OCI-LY1 (cell line): ENCODE results near the gene RAB3D.

ENCODE experiments used
- H2AFZ ChIP-seq: fragments of 200-600 bp; sonication (generic), shearing (Covaris generic); 2 replicates; pipeline ENCODE4 v1.6.0; 2014; ENCODE audit warnings: antibody characterized with exemption, mild to moderate bottlenecking, low read length
- H3F3A ChIP-seq: fragments of 200-600 bp; sonication (generic), shearing (Covaris generic); 2 replicates; pipeline ENCODE4 v1.6.0; 2014; ENCODE audit warnings: mild to moderate bottlenecking, antibody characterized with exemption, low read length, moderate library complexity; ENCODE audit not compliant: insufficient read depth
- H3K27ac ChIP-seq: fragments of 200-600 bp; sonication (generic); 2 replicates; pipeline ENCODE4 v1.5.1; 2014; ENCODE audit warnings: low read length, mixed run types, mild to moderate bottlenecking, low read depth; ENCODE audit not compliant: poor library complexity, severe bottlenecking
- H3K27me3 ChIP-seq: fragments of 200-600 bp; sonication (generic); 2 replicates; pipeline ENCODE4 v1.6.0; 2014; ENCODE audit warnings: antibody characterized with exemption, mild to moderate bottlenecking, low read length, moderate library complexity; ENCODE audit not compliant: insufficient read depth
- H3K36me3 ChIP-seq: fragments of 200-600 bp; sonication (generic); 2 replicates; pipeline ENCODE4 v1.6.1; 2014; ENCODE audit warnings: mild to moderate bottlenecking, antibody characterized with exemption, low read length, moderate library complexity, mixed read lengths; ENCODE audit not compliant: insufficient read depth
- H3K4me1 ChIP-seq: fragments of 200-600 bp; sonication (generic); 2 replicates; pipeline ENCODE4 v1.5.1; 2014; ENCODE audit warnings: mild to moderate bottlenecking, low read length, moderate library complexity; ENCODE audit not compliant: insufficient read depth, severe bottlenecking
- H3K4me2 ChIP-seq: fragments of 200-600 bp; sonication (generic), shearing (Covaris generic); 2 replicates; pipeline ENCODE4 v1.6.1; 2014; ENCODE audit warnings: low read length
- H3K4me3 ChIP-seq: fragments of 200-600 bp; sonication (generic); 2 replicates; pipeline ENCODE4 v1.5.1; 2014; ENCODE audit warnings: low read length, low read depth, mild to moderate bottlenecking, mixed read lengths; ENCODE audit not compliant: poor library complexity, severe bottlenecking
- H3K79me2 ChIP-seq: fragments of 200-600 bp; shearing (Covaris generic); 2 replicates; pipeline ENCODE4 v1.6.1; 2016; ENCODE audit warnings: mixed run types, low read length, mixed read lengths; ENCODE audit not compliant: insufficient read depth
- H3K9ac ChIP-seq: fragments of 200-600 bp; sonication (generic), shearing (Covaris generic); 2 replicates; pipeline ENCODE4 v1.6.1; 2014; ENCODE audit warnings: mild to moderate bottlenecking, low read length, mixed read lengths
- H3K9me2 ChIP-seq: fragments of 200-600 bp; sonication (generic), shearing (Covaris generic); 2 replicates; pipeline ENCODE4 v1.6.1; 2014; ENCODE audit warnings: low read depth, mild to moderate bottlenecking, low read length, mixed read lengths
- H3K9me3 ChIP-seq: fragments of 200-600 bp; shearing (Covaris generic); 2 replicates; pipeline ENCODE4 v1.6.1; 2014; ENCODE audit warnings: low read length, mixed read lengths
- H4K20me1 ChIP-seq: fragments of 200-600 bp; sonication (generic), shearing (Covaris generic); 2 replicates; pipeline ENCODE4 v1.6.0; 2016; ENCODE audit warnings: mild to moderate bottlenecking, low read length; ENCODE audit not compliant: insufficient read depth
- EZH2 ChIP-seq: fragments of 200-600 bp; sonication (generic), shearing (Covaris generic); IDR thresholded peaks from 2 replicates; pipeline ENCODE4 v1.8.0; 2017; ENCODE audit warnings: borderline replicate concordance, mixed run types, mild to moderate bottlenecking, antibody characterized with exemption, low read length, moderate library complexity, mixed read lengths
- TF ChIP-seq, protein P1 (sequence below): fragments of 200-600 bp; sonication (generic), shearing (Covaris generic); IDR thresholded peaks from 2 replicates; pipeline ENCODE4 v1.5.1; 2017; ENCODE audit warnings: mild to moderate bottlenecking, antibody characterized with exemption, low read length, moderate library complexity, mixed read lengths

The RAB3D gene

GRCh38 chr19:11338569-11339253, 746 bp downstream of the RAB3D start:
- Histone ChIP-seq H3K9me2 (no peaks in the 10 kb centered on the region), H3K4me3 (peak overlapping the region; percentile 66), H3K4me1 (peaks cover 6% of the 10 kb centered on the region), H3K27me3 (no peaks in the 10 kb centered on the region), H3K36me3 (peaks cover 21% of the 10 kb centered on the region), H3K79me2 (no peaks in the 10 kb centered on the region), H3K4me2 (peak overlapping the region; percentile 71), H4K20me1 (no peaks in the 10 kb centered on the region), H3K9ac (peak overlapping the region; percentile 65; the same call in 1 of the 2 replicates), H3K27ac (no peak overlapping the region), H3F3A (no peaks in the 10 kb centered on the region), H2AFZ (no peak overlapping the region), H3K9me3 (no peaks in the 10 kb centered on the region)
- no peak for TF ChIP-seq EZH2
- TF ChIP-seq, protein P1, sequence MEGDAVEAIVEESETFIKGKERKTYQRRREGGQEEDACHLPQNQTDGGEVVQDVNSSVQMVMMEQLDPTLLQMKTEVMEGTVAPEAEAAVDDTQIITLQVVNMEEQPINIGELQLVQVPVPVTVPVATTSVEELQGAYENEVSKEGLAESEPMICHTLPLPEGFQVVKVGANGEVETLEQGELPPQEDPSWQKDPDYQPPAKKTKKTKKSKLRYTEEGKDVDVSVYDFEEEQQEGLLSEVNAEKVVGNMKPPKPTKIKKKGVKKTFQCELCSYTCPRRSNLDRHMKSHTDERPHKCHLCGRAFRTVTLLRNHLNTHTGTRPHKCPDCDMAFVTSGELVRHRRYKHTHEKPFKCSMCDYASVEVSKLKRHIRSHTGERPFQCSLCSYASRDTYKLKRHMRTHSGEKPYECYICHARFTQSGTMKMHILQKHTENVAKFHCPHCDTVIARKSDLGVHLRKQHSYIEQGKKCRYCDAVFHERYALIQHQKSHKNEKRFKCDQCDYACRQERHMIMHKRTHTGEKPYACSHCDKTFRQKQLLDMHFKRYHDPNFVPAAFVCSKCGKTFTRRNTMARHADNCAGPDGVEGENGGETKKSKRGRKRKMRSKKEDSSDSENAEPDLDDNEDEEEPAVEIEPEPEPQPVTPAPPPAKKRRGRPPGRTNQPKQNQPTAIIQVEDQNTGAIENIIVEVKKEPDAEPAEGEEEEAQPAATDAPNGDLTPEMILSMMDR: no peak

DNA sequence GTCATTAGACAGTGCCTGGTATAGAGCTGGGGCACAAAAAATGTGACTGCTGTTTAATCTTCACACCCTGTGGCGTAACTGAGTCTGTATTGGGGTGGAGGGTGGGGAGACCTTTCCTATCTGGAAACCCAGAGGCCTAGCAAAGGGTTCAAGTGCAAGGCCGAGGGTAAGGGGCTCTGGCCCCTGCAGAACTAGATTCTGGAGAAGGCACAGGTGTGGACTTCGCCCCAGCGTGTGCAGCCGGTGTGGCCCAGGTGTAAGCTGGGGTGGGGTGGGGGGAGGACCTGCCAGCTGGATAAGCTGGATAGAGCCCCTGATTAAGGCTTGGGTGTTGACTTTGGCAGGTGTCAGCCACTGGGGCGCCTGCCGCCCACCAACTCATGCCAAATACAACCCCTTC, 1.3 kb downstream of the RAB3D start:
- no peaks in the 10 kb centered on the region for H3K9me2 ChIP-seq
- H2AFZ ChIP-seq: no peak overlapping the region
- no peak overlapping the region for H3K9ac ChIP-seq
- no peak overlapping the region for H3K27ac ChIP-seq
- no peak overlapping the region for H3K4me3 ChIP-seq
- H3K4me2 ChIP-seq: no peak overlapping the region
- H3F3A ChIP-seq: no peaks in the 10 kb centered on the region
- no peaks in the 10 kb centered on the region for H3K27me3 ChIP-seq
- peaks cover 6% of the 10 kb centered on the region for H3K4me1 ChIP-seq
- H3K9me3 ChIP-seq: no peaks in the 10 kb centered on the region
- no peaks in the 10 kb centered on the region for H4K20me1 ChIP-seq
- no peaks in the 10 kb centered on the region for H3K79me2 ChIP-seq
- H3K36me3 ChIP-seq: peaks cover 21% of the 10 kb centered on the region
- TF ChIP-seq, protein P1: no peak
- no peak for TF ChIP-seq EZH2

DNA sequence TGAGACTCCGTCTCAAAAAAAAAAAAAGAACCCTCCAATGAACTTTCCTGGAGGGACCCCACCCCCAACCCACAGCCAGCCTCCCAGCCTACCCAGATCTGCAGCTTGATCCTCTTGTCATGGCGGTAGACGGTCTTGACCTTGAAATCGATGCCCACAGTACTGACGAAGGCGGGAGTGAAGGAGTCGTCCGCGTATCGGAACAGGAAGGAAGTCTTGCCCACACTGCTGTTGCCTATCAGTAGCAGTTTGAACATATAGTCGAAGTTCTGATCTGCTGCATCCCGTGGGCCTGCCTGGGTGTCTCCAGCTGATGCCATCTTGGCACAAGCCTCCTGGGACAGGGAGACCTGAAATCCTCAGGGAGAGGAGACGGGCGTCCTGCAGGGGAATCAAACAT, 2.4 kb downstream of the RAB3D start:
- Histone ChIP-seq H3K4me2 (no peak overlapping the region), H4K20me1 (no peaks in the 10 kb centered on the region), H3K4me1 (peaks cover 6% of the 10 kb centered on the region), H3K27ac (no peak overlapping the region), H3K9me2 (no peaks in the 10 kb centered on the region), H3K4me3 (no peak overlapping the region), H2AFZ (no peak overlapping the region), H3K79me2 (no peaks in the 10 kb centered on the region), H3F3A (no peaks in the 10 kb centered on the region), H3K36me3 (peaks cover 16% of the 10 kb centered on the region), H3K9ac (no peak overlapping the region), H3K27me3 (no peaks in the 10 kb centered on the region), H3K9me3 (no peaks in the 10 kb centered on the region)
- TF ChIP-seq, protein P1: no peak
- TF ChIP-seq EZH2: no peak
